Fibroblast of mammary gland (primary cell): ENCODE data around the gene IGF1R.

ENCODE experiments used
- DNase-seq: peaks from one replicate; pipeline ENCODE4 v3.0.0-alpha.2; 2010; ENCODE audit warnings: low read depth
- H3K4me3 ChIP-seq: 2 replicates; pipeline ENCODE4 v1.5.1; 2011; ENCODE audit warnings: low read depth, mild to moderate bottlenecking, low read length, moderate library complexity; ENCODE audit not compliant: control insufficient read depth
- TF ChIP-seq, protein P1 (sequence below): conservative IDR thresholded peaks from 2 replicates; pipeline ENCODE4 v1.5.1; 2011; ENCODE audit warnings: low read depth, low read length, inconsistent platforms; ENCODE audit not compliant: control insufficient read depth, insufficient read depth

The IGF1R gene

DNA sequence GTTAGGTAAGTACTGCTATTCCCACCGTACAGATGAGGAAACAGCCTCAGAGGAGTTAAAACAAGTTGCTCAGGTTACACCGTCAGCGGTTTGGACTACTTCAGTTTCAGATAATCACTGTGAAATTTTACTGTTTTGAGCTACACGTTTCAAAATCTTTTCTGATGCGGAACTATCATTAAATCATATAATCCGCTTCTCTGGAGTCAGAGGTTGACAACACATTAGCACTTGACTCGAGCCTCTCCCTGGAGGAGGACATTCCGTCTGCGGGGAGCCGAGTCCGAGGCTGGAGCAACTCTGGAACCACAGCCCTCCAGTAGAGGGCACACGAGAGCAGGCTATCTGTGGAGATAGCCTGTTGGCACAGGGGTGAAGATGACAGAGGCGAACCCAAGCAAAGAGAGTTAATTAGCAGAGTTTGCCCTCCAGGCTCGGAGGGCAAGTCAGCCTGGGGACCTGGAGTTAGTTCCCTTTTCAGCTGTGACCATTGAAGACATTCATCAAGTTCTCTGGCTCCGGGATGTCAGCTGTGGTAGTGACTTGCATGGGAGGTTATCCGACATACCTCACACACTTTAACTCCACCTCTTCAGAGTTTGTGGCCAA, 131.2 kb downstream of the IGF1R start:
- no peak overlapping the region for H3K4me3 ChIP-seq
- peak; percentile 75 for DNase-seq
- TF ChIP-seq, protein P1, sequence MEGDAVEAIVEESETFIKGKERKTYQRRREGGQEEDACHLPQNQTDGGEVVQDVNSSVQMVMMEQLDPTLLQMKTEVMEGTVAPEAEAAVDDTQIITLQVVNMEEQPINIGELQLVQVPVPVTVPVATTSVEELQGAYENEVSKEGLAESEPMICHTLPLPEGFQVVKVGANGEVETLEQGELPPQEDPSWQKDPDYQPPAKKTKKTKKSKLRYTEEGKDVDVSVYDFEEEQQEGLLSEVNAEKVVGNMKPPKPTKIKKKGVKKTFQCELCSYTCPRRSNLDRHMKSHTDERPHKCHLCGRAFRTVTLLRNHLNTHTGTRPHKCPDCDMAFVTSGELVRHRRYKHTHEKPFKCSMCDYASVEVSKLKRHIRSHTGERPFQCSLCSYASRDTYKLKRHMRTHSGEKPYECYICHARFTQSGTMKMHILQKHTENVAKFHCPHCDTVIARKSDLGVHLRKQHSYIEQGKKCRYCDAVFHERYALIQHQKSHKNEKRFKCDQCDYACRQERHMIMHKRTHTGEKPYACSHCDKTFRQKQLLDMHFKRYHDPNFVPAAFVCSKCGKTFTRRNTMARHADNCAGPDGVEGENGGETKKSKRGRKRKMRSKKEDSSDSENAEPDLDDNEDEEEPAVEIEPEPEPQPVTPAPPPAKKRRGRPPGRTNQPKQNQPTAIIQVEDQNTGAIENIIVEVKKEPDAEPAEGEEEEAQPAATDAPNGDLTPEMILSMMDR, result peak; percentile 95

GRCh38 chr15:98781838-98782237, 133.5 kb downstream of the IGF1R start:
- DNase-seq, result no peak
- TF ChIP-seq, protein P1, result no peak
- H3K4me3 ChIP-seq, result no peak overlapping the region

DNA sequence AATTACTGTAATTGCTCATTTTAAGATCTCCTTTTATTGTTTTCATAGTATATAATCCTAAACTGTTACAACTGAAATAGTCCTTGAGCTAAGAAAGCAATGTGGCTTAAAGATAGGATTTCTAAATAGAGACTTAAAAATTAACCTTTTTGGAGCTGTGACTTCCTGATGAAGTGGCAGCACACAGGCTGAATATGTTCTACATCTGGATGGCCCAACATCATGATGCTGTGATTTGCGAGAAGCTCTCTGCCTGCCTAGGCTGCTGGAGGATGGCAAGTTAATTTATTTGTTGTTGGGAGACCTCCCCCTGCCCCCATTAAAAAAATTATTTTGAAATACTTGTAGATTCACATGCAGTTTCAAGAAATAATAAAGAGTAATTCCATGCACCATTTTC, 134.5 kb downstream of the IGF1R start:
- TF ChIP-seq, protein P1, result no peak
- H3K4me3 ChIP-seq, result no peak overlapping the region
- no peak for DNase-seq

DNA sequence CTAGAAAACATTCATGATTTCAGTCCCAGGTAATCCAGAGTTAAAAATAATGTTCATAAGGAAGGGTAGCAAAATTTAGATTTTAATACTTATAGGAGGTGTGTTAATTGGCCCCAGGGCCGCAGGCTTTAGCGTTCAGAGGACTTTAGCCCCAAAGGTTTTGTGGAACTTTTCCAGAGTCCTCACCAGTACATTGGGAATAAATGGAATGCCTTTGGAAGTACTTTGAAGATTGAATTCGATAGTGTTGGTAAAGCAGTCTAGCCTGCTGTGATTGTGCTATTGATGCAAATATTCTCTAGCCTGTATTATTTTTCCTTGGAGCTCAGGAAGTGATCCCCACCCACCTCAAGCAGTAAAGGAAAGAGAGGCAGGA, 137.1 kb downstream of the IGF1R start:
- TF ChIP-seq, protein P1, result no peak
- DNase-seq, result no peak
- H3K4me3 ChIP-seq, result no peak overlapping the region

DNA sequence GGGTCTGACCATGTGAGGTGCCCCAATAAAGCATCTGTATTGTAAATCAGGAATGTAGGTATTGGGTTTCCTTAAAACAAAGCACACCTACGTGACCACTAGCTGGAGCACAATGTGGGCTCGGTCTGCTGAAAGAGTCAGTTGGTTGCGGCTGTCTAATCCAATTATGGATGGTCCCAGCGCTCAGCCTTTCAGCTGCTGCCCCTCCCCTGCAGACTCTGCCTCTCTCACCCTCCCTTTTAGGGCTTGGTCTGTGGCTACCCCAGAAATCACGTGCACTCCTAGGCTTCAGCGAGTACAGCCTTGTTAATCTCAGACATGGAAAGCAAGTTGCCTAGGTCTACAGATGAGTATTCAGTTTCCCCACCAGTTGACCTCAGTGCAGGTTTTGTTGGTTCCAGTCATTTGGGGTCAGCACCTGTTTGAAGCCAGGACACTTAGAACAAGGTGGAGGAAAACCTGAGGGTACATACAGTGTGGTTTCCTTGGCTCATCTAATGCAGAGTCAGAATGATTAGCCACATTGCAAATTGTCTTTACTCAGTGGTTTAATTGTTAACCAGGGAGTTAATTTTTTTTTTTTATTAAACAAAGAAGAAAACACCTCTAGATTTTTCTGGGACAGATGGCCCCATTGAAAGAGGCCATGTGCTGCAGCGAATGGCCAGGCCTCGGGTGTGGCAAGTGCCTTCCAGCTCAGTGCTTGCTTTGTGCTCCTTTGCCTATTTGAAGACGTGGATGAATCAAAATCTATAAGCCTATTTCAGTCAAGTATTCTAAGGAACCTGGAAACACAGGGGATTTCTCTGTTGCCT, 137.7 kb downstream of the IGF1R start:
- H3K4me3 ChIP-seq, result no peak overlapping the region
- no peak for DNase-seq
- TF ChIP-seq, protein P1, result no peak

- no peak overlapping the region for H3K4me3 ChIP-seq
- no peak for DNase-seq
- TF ChIP-seq, protein P1, result no peak
These were observed 138.4 kb downstream of the IGF1R start for GRCh38 chr15:98786717-98787116.
